ENCODE results near the gene FAM163A. TPM values are rescaled to one million over a fixed set of nuclear protein-coding genes. Genes with fewer than 3 reads are reported as not detected.

FAM163A gene
- total RNA-seq, 1 experiment from 2014 or later: not detected

- H3K36me3 ChIP-seq (ENCODE audit: control insufficient read depth, insufficient read depth, low read length): no peaks in the 10 kb centered on the region
- BruUV-seq (replicated peaks): no TSS peak
- no peaks in the 10 kb centered on the region for H3K9me3 Mint-ChIP-seq (ENCODE audit: unreplicated experiment)
- peaks cover 10% of the 10 kb centered on the region for H3K4me1 Mint-ChIP-seq (ENCODE audit: low read depth, unreplicated experiment)
- DNase-seq: peak; percentile 57 to 73
- no peaks in the 10 kb centered on the region for H3K27me3 ChIP-seq (replicated peaks; ENCODE audit: control insufficient read depth, insufficient read depth, low read length)
- H3K4me1 ChIP-seq: peaks cover 34% of the 10 kb centered on the region
- H3K27me3 Mint-ChIP-seq (ENCODE audit: insufficient read depth, unreplicated experiment): peaks cover 14% of the 10 kb centered on the region
- ChIA-PET CTCF (interaction anchor here (5.1 kb wide), 1 partner anchor 102 kb away, joined by 237 read pairs; no protein-coding TSS in a partner anchor), POLR2A (no interaction called here)
- H3K9me3 ChIP-seq: no peaks in the 10 kb centered on the region
- intact Hi-C loops (cut with micrococcal nuclease; ENCODE audit: unreplicated experiment): no loop called here
- peak overlapping the region; percentile 58 for H3K27ac Mint-ChIP-seq (ENCODE audit: unreplicated experiment)
- TF ChIP-seq CTCF (IDR thresholded peaks at IDR 0.05; ENCODE audit: insufficient read depth in 1 of 2, low read depth in 1 of 2, low read length in 1 of 2, severe bottlenecking in 1 of 2, unreplicated experiment in 1 of 2): no peak
- H3K36me3 Mint-ChIP-seq (ENCODE audit: insufficient read depth, unreplicated experiment): no peaks in the 10 kb centered on the region
- no peak overlapping the region for H3K4me3 ChIP-seq (ENCODE audit: low read depth, low read length)
- H3K4me3 Mint-ChIP-seq (ENCODE audit: unreplicated experiment): no peak overlapping the region
Measured at GRCh38 chr1:179807691-179808485, 64.8 kb downstream of the FAM163A start.

DNA sequence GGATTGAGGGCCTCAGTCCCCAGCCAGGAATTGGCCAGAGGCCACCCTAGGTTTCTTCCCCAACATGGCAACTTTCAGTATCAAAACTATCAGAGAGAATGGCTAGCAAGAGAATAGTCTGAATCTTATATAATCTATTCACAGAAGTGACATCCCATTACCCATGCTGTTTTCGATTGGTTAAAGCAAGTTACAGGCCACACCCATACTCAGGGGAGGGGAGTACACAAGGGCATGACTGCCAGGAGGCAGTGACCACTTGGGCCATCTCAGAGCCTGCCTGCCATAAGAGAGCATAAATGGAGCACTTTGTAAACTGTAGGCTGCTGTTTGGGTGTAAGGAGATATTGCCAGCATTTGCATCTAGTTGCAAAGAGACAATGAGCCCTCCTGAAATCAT, 65.4 kb downstream of the FAM163A start:
- POLR2A ChIA-PET: no interaction called here
- no peak for TF ChIP-seq CTCF (IDR thresholded peaks at IDR 0.05; ENCODE audit: insufficient read depth in 1 of 2, low read depth in 1 of 2, low read length in 1 of 2, severe bottlenecking in 1 of 2, unreplicated experiment in 1 of 2)
- no TSS peak for BruUV-seq (replicated peaks)
- Histone ChIP-seq H3K27me3 (replicated peaks; ENCODE audit: control insufficient read depth, insufficient read depth, low read length) (no peaks in the 10 kb centered on the region), H3K9me3 (no peaks in the 10 kb centered on the region), H3K4me1 (peaks cover 34% of the 10 kb centered on the region), H3K4me3 (ENCODE audit: low read depth, low read length) (no peak overlapping the region), H3K36me3 (ENCODE audit: control insufficient read depth, insufficient read depth, low read length) (no peaks in the 10 kb centered on the region)
- CTCF ChIA-PET: interaction anchor here (1.0 to 5.1 kb wide), 2 partner anchors 103 to 106 kb away, joined by 3 to 237 read pairs; no protein-coding TSS in a partner anchor
- H3K36me3 Mint-ChIP-seq (ENCODE audit: insufficient read depth, unreplicated experiment): no peaks in the 10 kb centered on the region
- no peak overlapping the region for H3K4me3 Mint-ChIP-seq (ENCODE audit: unreplicated experiment)
- DNase-seq: no peak
- H3K4me1 Mint-ChIP-seq (ENCODE audit: low read depth, unreplicated experiment): peaks cover 10% of the 10 kb centered on the region
- intact Hi-C loops (cut with micrococcal nuclease; ENCODE audit: unreplicated experiment): no loop called here
- H3K9me3 Mint-ChIP-seq (ENCODE audit: unreplicated experiment): no peaks in the 10 kb centered on the region
- peaks cover 14% of the 10 kb centered on the region for H3K27me3 Mint-ChIP-seq (ENCODE audit: insufficient read depth, unreplicated experiment)
- peak overlapping the region; percentile 58 for H3K27ac Mint-ChIP-seq (ENCODE audit: unreplicated experiment)

DNA sequence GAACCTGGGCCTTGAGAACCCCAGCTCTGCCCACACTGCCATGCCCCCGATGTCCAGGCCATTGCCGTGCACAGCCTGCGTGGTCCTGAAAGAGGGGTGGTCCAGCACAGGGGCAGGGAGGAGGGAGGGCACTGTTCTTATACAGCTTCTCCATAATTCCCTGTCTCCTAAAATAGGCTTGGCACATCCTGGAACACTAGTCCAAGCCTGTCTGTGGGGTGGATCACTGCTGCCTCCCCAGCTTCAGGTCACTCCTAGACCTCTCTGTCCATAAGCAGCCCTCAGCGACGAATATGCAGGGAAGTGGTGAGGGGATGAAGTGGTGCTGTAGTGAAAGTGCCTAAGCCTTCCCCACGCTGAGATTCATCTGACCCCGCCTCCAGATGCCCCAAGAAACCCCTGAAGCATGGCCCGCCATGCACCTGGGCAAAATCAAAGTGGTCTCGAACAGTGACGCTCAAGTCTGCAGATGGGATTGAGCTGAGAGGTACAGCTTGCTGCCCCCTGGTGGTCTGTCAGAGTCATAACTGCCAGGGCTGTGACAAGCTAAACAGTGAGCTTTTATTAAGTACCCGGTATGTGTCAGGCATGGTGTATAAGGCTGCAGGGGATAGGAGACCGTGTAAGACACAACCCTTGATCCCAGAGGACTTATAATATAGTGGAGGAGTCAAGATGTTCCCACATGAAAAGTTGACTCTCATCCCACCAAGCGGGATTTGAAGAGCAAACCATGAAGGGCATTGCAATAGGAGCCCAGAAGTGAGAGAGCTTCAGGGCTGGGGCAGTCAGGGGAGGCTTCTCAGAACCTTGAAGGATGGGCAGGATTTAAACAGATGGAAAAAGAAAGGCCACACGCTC, 66.6 kb downstream of the FAM163A start:
- H3K4me1 ChIP-seq: peaks cover 34% of the 10 kb centered on the region
- no peaks in the 10 kb centered on the region for H3K9me3 ChIP-seq
- intact Hi-C loops (cut with micrococcal nuclease; ENCODE audit: unreplicated experiment): loop anchor here (1.0 to 10.0 kb wide), 3 partner anchors 32 to 555 kb away; no protein-coding TSS in a partner anchor
- Mint-ChIP-seq H3K27ac (ENCODE audit: unreplicated experiment) (no peak overlapping the region), H3K9me3 (ENCODE audit: unreplicated experiment) (no peaks in the 10 kb centered on the region), H3K4me3 (ENCODE audit: unreplicated experiment) (no peak overlapping the region), H3K4me1 (ENCODE audit: low read depth, unreplicated experiment) (peaks cover 12% of the 10 kb centered on the region), H3K27me3 (ENCODE audit: insufficient read depth, unreplicated experiment) (peaks cover 14% of the 10 kb centered on the region), H3K36me3 (ENCODE audit: insufficient read depth, unreplicated experiment) (no peaks in the 10 kb centered on the region)
- no peaks in the 10 kb centered on the region for H3K36me3 ChIP-seq (ENCODE audit: control insufficient read depth, insufficient read depth, low read length)
- H3K27me3 ChIP-seq (replicated peaks; ENCODE audit: control insufficient read depth, insufficient read depth, low read length): no peaks in the 10 kb centered on the region
- no TSS peak for BruUV-seq (replicated peaks)
- ChIA-PET POLR2A (interaction anchor here (1.9 kb wide), 1 partner anchor 103 kb away, joined by 9 read pairs; no protein-coding TSS in a partner anchor), CTCF (interaction anchor here (0.5 to 5.1 kb wide), 24 partner anchors 9 to 692 kb away, joined by 3 to 237 read pairs (median 4); partner anchors contain the start of gene TOR1AIP1)
- H3K4me3 ChIP-seq (ENCODE audit: low read depth, low read length): no peak overlapping the region
- peak; percentile 85 to 88 for TF ChIP-seq CTCF (IDR thresholded peaks at IDR 0.05; ENCODE audit: insufficient read depth in 1 of 2, low read depth in 1 of 2, low read length in 1 of 2, severe bottlenecking in 1 of 2, unreplicated experiment in 1 of 2)
- peak; percentile 70 to 71 for DNase-seq
